IMR-90 (cell line): Measurements from ENCODE around the gene VTN. TPM values are rescaled to one million over a fixed set of nuclear protein-coding genes. Genes with fewer than 3 reads are reported as not detected.

Experiments
- ATAC-seq: fragments of 200-7000 bp; cut with Tn5 transposase; 2 replicates; pipeline ENCODE4 v1.9.1; 2020; ENCODE audit warnings: low read depth, mild to moderate bottlenecking, moderate library complexity
- BruUV-seq: library from RNA; stranded (reverse); fragments of 400-500 nt; replicated peaks from 2 replicates; lab custom pipeline; 2021; lab: Mats Ljungman, UMichigan
- CTCF ChIA-PET: fragments of 300-600 bp; formaldehyde crosslinking; extraction: SDS; loops from one replicate; lab custom pipeline; 2021; ENCODE audit warnings: antibody characterized with exemption; lab: Yijun Ruan, JAX
- POLR2A ChIA-PET: fragments of 300-600 bp; sonication (Branson Sonifier 250); formaldehyde crosslinking; loops from one replicate; lab custom pipeline; 2022; ENCODE audit warnings: antibody characterized with exemption; ENCODE audit not compliant: unreplicated experiment; lab: Charles Lee
- DNase-seq: peaks from one replicate; pipeline ENCODE4 v3.0.0; 2013
- H2AFZ ChIP-seq: replicated peaks from 2 replicates; pipeline ENCODE3; 2013; ENCODE audit warnings: low read length, mild to moderate bottlenecking; ENCODE audit not compliant: poor library complexity
- H2AK5ac ChIP-seq: 2 replicates; pipeline ENCODE4 v1.6.1; 2013; ENCODE audit warnings: low read depth, low read length, inconsistent platforms
- H2AK9ac ChIP-seq: replicated peaks from 2 replicates; pipeline ENCODE3; 2013; ENCODE audit warnings: mild to moderate bottlenecking, low read depth, low read length, moderate library complexity; ENCODE audit not compliant: poor library complexity
- H2BK120ac ChIP-seq: 2 replicates; pipeline ENCODE4 v1.6.1; 2013; ENCODE audit warnings: low read depth, low read length, inconsistent platforms
- H2BK15ac ChIP-seq: 3 replicates; pipeline ENCODE4 v1.6.1; 2013; ENCODE audit warnings: low read depth, low read length, inconsistent platforms
- H2BK20ac ChIP-seq: 2 replicates; pipeline ENCODE4 v1.6.1; 2013; ENCODE audit warnings: low read depth, mild to moderate bottlenecking, inconsistent platforms, low read length, moderate library complexity
- H2BK5ac ChIP-seq: 2 replicates; pipeline ENCODE4 v1.6.1; 2013; ENCODE audit warnings: mild to moderate bottlenecking, low read depth, low read length, inconsistent platforms; ENCODE audit not compliant: poor library complexity, severe bottlenecking
- H3K14ac ChIP-seq: replicated peaks from 2 replicates; pipeline ENCODE4 v1.6.1; 2013; ENCODE audit warnings: low read depth, low read length, inconsistent platforms
- H3K18ac ChIP-seq: 2 replicates; pipeline ENCODE4 v1.6.1; 2013; ENCODE audit warnings: low read depth, low read length, control low read depth
- H3K23ac ChIP-seq: 2 replicates; pipeline ENCODE4 v1.6.1; 2013; ENCODE audit warnings: low read depth, low read length, inconsistent platforms
- H3K27ac ChIP-seq: 2 replicates; pipeline ENCODE4 v1.5.1; 2013; ENCODE audit warnings: mild to moderate bottlenecking, control low read depth, low read length; ENCODE audit not compliant: insufficient read depth
- H3K27me3 ChIP-seq: 2 replicates; pipeline ENCODE4 v1.6.1; 2013; ENCODE audit warnings: low read length; ENCODE audit not compliant: control insufficient read depth, insufficient read depth
- H3K36me3 ChIP-seq: 2 replicates; pipeline ENCODE4 v1.6.1; 2013; ENCODE audit warnings: low read length, mixed read lengths; ENCODE audit not compliant: control insufficient read depth, insufficient read depth
- H3K4ac ChIP-seq: 2 replicates; pipeline ENCODE4 v1.6.1; 2013; ENCODE audit warnings: low read depth, low read length, inconsistent platforms
- H3K4me1 ChIP-seq: 2 replicates; pipeline ENCODE4 v1.6.1; 2013; ENCODE audit warnings: low read length, mixed read lengths; ENCODE audit not compliant: control insufficient read depth, insufficient read depth
- H3K4me2 ChIP-seq: 2 replicates; pipeline ENCODE4 v1.6.1; 2013; ENCODE audit warnings: low read depth, mild to moderate bottlenecking, control low read depth, low read length, moderate library complexity
- H3K4me3 ChIP-seq: 2 replicates; pipeline ENCODE4 v1.5.1; 2013; ENCODE audit warnings: low read depth, mild to moderate bottlenecking, control low read depth, low read length, moderate library complexity; ENCODE audit not compliant: insufficient read depth
- H3K56ac ChIP-seq: 2 replicates; pipeline ENCODE4 v1.6.1; 2013; ENCODE audit warnings: low read length, inconsistent platforms; ENCODE audit not compliant: insufficient read depth; ENCODE audit errors: extremely low read depth
- H3K79me1 ChIP-seq, 2 experiments: 2 replicates each; pipeline ENCODE4 v1.6.1; 2013; ENCODE audit warnings: low read length in 2 of 2, inconsistent platforms in 1 of 2, low read depth in 1 of 2
- H3K9ac ChIP-seq: 2 replicates; pipeline ENCODE4 v1.6.1; 2013; ENCODE audit warnings: low read depth, low read length, control low read depth
- H3K9me1 ChIP-seq: 2 replicates; pipeline ENCODE4 v1.6.1; 2013; ENCODE audit warnings: low read length, inconsistent platforms; ENCODE audit not compliant: insufficient read depth
- H3K9me3 ChIP-seq: 2 replicates; pipeline ENCODE4 v1.6.1; 2013; ENCODE audit warnings: low read length; ENCODE audit not compliant: control insufficient read depth, insufficient read depth
- H4K20me1 ChIP-seq: 2 replicates; pipeline ENCODE4 v1.6.1; 2013; ENCODE audit warnings: low read length, inconsistent platforms; ENCODE audit not compliant: insufficient read depth
- H4K5ac ChIP-seq: 2 replicates; pipeline ENCODE4 v1.6.1; 2013; ENCODE audit warnings: mild to moderate bottlenecking, low read depth, low read length, control low read depth
- H4K8ac ChIP-seq, 2 experiments: 2 replicates each; pipeline ENCODE4 v1.6.1; 2013; ENCODE audit warnings: low read depth in 2 of 2, low read length in 2 of 2, control low read depth in 1 of 2, inconsistent platforms in 1 of 2
- H4K91ac ChIP-seq: 2 replicates; pipeline ENCODE4 v1.6.1; 2013; ENCODE audit warnings: low read depth, low read length, inconsistent platforms; ENCODE audit not compliant: insufficient read depth
- BHLHE40 ChIP-seq: fragments of 150-350 bp; IDR thresholded peaks from 2 replicates; pipeline ENCODE4 v1.6.1; 2016; ENCODE audit warnings: mild to moderate bottlenecking, low read depth, low read length
- CEBPB ChIP-seq: IDR thresholded peaks from 2 replicates; pipeline ENCODE4 v1.6.1; 2012; ENCODE audit warnings: low read depth, low read length, improper control_type of control experiment
- CHD1 ChIP-seq: IDR thresholded peaks from 2 replicates; pipeline ENCODE4 v1.6.1; 2012; ENCODE audit warnings: low read depth, low read length, improper control_type of control experiment
- FOS ChIP-seq: fragments of 150-350 bp; IDR thresholded peaks from 2 replicates; pipeline ENCODE4 v1.6.1; 2016; ENCODE audit warnings: low read depth, low read length
- MAFK ChIP-seq: IDR thresholded peaks from 2 replicates; pipeline ENCODE4 v1.6.1; 2012; ENCODE audit warnings: low read depth, low read length, improper control_type of control experiment
- RAD21 ChIP-seq: IDR thresholded peaks from 2 replicates; pipeline ENCODE4 v1.6.1; 2012; ENCODE audit warnings: low read length, improper control_type of control experiment
- RCOR1 ChIP-seq: IDR thresholded peaks from 2 replicates; pipeline ENCODE4 v1.6.1; 2012; ENCODE audit warnings: mild to moderate bottlenecking, low read length, improper control_type of control experiment; ENCODE audit not compliant: insufficient replicate concordance
- RFX5 ChIP-seq: IDR thresholded peaks from 2 replicates; pipeline ENCODE4 v1.8.0; 2012; ENCODE audit warnings: low read depth, mild to moderate bottlenecking, low read length, moderate library complexity
- SMC3 ChIP-seq: fragments of 150-350 bp; IDR thresholded peaks from 2 replicates; pipeline ENCODE4 v1.6.1; 2016; ENCODE audit warnings: low read depth, mild to moderate bottlenecking, antibody characterized with exemption, low read length, moderate library complexity
- WGBS, 2 experiments: methylation state at CpG; one replicate each; pipeline versions ENCODE4 v1.1.5 to v1.1.7; 2013; ENCODE audit warnings: missing lambda C conversion rate in 2 of 2; ENCODE audit not compliant: insufficient read length in 1 of 2; ENCODE audit errors: extremely low coverage in 2 of 2; 5-methylcytosine and 5-hydroxymethylcytosine counted together
- dilution Hi-C: fragments of 300-500 bp; cut with HindIII; formaldehyde crosslinking; loops from one replicate; pipeline ENCODE4 v1.14.3; 2018; ENCODE audit warnings: low sequenced_read_pairs; ENCODE audit not compliant: unreplicated experiment
- in situ Hi-C: fragments of 300-500 bp; cut with MboI; formaldehyde crosslinking; loops from 3 replicates; pipeline ENCODE4 v1.14.3; 2019; ENCODE audit warnings: low sequenced_read_pairs, inconsistent platforms, mixed read lengths
- intact Hi-C: fragments of 100-400 bp; cut with micrococcal nuclease; formaldehyde crosslinking; loops from 2 replicates; pipeline ENCODE4 v1.10.0; 2022
- polyA plus RNA-seq, 3 experiments: library from polyadenylated mRNA; depleted of rRNA; stranded (reverse); fragments of >200 nt; gene quantifications; 2 replicates each; pipeline ENCODE4 v1.2.3, GENCODE V29; 2012; ENCODE audit warnings: low replicate concordance in 1 of 3
- total RNA-seq: library from RNA; depleted of rRNA; stranded (reverse); fragments of >200 nt; gene quantifications from 2 replicates; pipeline ENCODE4 v1.2.3, GENCODE V29; 2012
- TF ChIP-seq, protein P1 (sequence below): conservative IDR thresholded peaks from 2 replicates; pipeline ENCODE4 v1.5.1; 2012; ENCODE audit warnings: mild to moderate bottlenecking, low read depth, low read length, improper control_type of control experiment
- TF ChIP-seq, protein P2 (sequence below): fragments of 150-350 bp; IDR thresholded peaks from 2 replicates; pipeline ENCODE4 v1.6.1; 2016; ENCODE audit warnings: low read depth, mild to moderate bottlenecking, low read length, moderate library complexity, borderline replicate concordance

Gene VTN
- total and polyA plus RNA-seq, 2 of the 4 experiments (the other 2 are of a cell fraction) = 0.18 to 1.0 TPM

DNA sequence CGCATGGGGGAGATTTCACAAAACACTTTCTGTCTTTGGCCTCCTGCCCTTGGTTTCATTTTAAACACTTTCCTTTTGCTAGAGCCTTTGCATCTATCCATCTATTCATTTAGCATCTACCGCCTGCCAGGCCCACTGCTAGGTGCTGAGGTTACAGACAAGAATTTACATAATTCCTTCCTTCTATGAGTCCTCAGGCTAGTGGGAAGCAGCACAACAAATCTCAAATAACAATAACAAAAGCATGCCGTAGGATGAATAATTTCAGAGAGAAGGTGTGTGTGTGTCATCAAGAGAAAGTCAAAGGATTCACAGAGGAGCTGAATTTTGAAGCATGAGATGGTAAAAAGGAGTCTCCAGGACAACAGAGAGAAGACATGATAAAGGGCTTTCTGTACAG lies 42.0 kb upstream of the VTN start:
- ChIA-PET POLR2A (no interaction called here), CTCF (no interaction called here)
- H3K36me3 ChIP-seq = no peaks in the 10 kb centered on the region
- no peaks in the 10 kb centered on the region for H3K9me3 ChIP-seq
- dilution Hi-C loops = no loop called here
- no peaks in the 10 kb centered on the region for H4K20me1 ChIP-seq
- no peak overlapping the region for H3K18ac ChIP-seq
- no peak overlapping the region for H2AK5ac ChIP-seq
- no peak overlapping the region for H2BK15ac ChIP-seq
- no peak overlapping the region for H2AK9ac ChIP-seq
- H2BK20ac ChIP-seq = no peak overlapping the region
- H4K91ac ChIP-seq = no peak overlapping the region
- WGBS, 2 experiments = no CpG with 5 or more reads among the region's 3 CpGs
- H3K79me1 ChIP-seq = no peaks in the 10 kb centered on the region
- H3K4me3 ChIP-seq = no peak overlapping the region
- no peak for ATAC-seq
- H3K9ac ChIP-seq = no peak overlapping the region
- H3K4me2 ChIP-seq = no peak overlapping the region
- DNase-seq = no peak
- H3K23ac ChIP-seq = no peak overlapping the region
- TF ChIP-seq, protein P1, sequence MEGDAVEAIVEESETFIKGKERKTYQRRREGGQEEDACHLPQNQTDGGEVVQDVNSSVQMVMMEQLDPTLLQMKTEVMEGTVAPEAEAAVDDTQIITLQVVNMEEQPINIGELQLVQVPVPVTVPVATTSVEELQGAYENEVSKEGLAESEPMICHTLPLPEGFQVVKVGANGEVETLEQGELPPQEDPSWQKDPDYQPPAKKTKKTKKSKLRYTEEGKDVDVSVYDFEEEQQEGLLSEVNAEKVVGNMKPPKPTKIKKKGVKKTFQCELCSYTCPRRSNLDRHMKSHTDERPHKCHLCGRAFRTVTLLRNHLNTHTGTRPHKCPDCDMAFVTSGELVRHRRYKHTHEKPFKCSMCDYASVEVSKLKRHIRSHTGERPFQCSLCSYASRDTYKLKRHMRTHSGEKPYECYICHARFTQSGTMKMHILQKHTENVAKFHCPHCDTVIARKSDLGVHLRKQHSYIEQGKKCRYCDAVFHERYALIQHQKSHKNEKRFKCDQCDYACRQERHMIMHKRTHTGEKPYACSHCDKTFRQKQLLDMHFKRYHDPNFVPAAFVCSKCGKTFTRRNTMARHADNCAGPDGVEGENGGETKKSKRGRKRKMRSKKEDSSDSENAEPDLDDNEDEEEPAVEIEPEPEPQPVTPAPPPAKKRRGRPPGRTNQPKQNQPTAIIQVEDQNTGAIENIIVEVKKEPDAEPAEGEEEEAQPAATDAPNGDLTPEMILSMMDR = no peak
- TF ChIP-seq SMC3 = no peak
- no peak for TF ChIP-seq BHLHE40
- no peak for TF ChIP-seq CEBPB
- no peak for TF ChIP-seq RAD21
- no peak for TF ChIP-seq RCOR1
- TF ChIP-seq MAFK = no peak
- no peak for TF ChIP-seq FOS
- TF ChIP-seq CHD1 = no peak
- TF ChIP-seq RFX5 = no peak
- TF ChIP-seq, protein P2, sequence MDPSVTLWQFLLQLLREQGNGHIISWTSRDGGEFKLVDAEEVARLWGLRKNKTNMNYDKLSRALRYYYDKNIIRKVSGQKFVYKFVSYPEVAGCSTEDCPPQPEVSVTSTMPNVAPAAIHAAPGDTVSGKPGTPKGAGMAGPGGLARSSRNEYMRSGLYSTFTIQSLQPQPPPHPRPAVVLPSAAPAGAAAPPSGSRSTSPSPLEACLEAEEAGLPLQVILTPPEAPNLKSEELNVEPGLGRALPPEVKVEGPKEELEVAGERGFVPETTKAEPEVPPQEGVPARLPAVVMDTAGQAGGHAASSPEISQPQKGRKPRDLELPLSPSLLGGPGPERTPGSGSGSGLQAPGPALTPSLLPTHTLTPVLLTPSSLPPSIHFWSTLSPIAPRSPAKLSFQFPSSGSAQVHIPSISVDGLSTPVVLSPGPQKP = no peak
- no peak overlapping the region for H3K56ac ChIP-seq
- peaks cover 33% of the 10 kb centered on the region for H3K27me3 ChIP-seq
- H3K4me1 ChIP-seq = no peaks in the 10 kb centered on the region
- H4K8ac ChIP-seq = no peak overlapping the region
- no peak overlapping the region for H3K4ac ChIP-seq
- H2AFZ ChIP-seq = no peak overlapping the region
- H2BK5ac ChIP-seq = no peak overlapping the region
- in situ Hi-C loops = no loop called here
- H3K9me1 ChIP-seq = no peaks in the 10 kb centered on the region
- BruUV-seq = no TSS peak
- H2BK120ac ChIP-seq = no peak overlapping the region
- H3K27ac ChIP-seq = no peak overlapping the region
- no peak overlapping the region for H3K14ac ChIP-seq
- H4K5ac ChIP-seq = no peak overlapping the region
- intact Hi-C loops = no loop called here
